Parathyroid adenoma (tissue), 2 donors: ENCODE measurements around the gene AMHR2.
"Not testable (repeated sequence)": the region's sequence is repeated elsewhere in the genome, so short reads cannot be mapped to it uniquely, and the experiment has no call there.

Experiments
- H2AFZ ChIP-seq: fragments of 300-600 bp; sonication (generic); one replicate; pipeline ENCODE4 v1.7.0; 2017; ENCODE audit warnings: antibody characterized with exemption, mild to moderate bottlenecking
- H3K27ac ChIP-seq: fragments of 300-600 bp; sonication (generic); one replicate; pipeline ENCODE4 v1.7.0; 2017
- H3K27me3 ChIP-seq: fragments of 300-600 bp; sonication (generic); one replicate; pipeline ENCODE4 v1.7.0; 2017; ENCODE audit warnings: low read length; ENCODE audit not compliant: control insufficient read depth, insufficient read depth
- H3K36me3 ChIP-seq: fragments of 300-600 bp; sonication (generic); one replicate; pipeline ENCODE4 v1.7.0; 2017; ENCODE audit warnings: low read length; ENCODE audit not compliant: control insufficient read depth, insufficient read depth
- H3K4me1 ChIP-seq: fragments of 300-600 bp; sonication (generic); one replicate; pipeline ENCODE4 v1.7.0; 2017; ENCODE audit warnings: control low read depth
- H3K4me2 ChIP-seq: fragments of 300-600 bp; sonication (generic); one replicate; pipeline ENCODE4 v1.7.0; 2017; ENCODE audit warnings: low read length
- H3K4me3 ChIP-seq: fragments of 300-600 bp; sonication (generic); one replicate; pipeline ENCODE4 v1.7.0; 2017; ENCODE audit warnings: low read depth, low read length
- H3K79me2 ChIP-seq: fragments of 300-600 bp; sonication (generic); one replicate; pipeline ENCODE4 v1.7.0; 2017; ENCODE audit warnings: control low read depth
- H3K9ac ChIP-seq: fragments of 300-600 bp; sonication (generic); one replicate; pipeline ENCODE4 v1.7.0; 2017; ENCODE audit warnings: mild to moderate bottlenecking
- H3K9me3 ChIP-seq: fragments of 300-600 bp; sonication (generic); one replicate; pipeline ENCODE4 v1.7.0; 2017; ENCODE audit warnings: low read length; ENCODE audit not compliant: control insufficient read depth
- CTCF ChIP-seq: fragments of 300-600 bp; sonication (generic); IDR thresholded peaks from one replicate; pipeline ENCODE4 v1.7.0; 2017; ENCODE audit warnings: antibody characterized with exemption, mild to moderate bottlenecking
- donor health status: primary hyperparathyroidism.

Gene AMHR2

GRCh38 chr12:53443955-53444354, 20.3 kb downstream of the AMHR2 start:
- H3K4me1 ChIP-seq: peaks cover 3% of the 10 kb centered on the region
- H3K9me3 ChIP-seq: no peaks in the 10 kb centered on the region
- H3K4me2 ChIP-seq: no peak overlapping the region
- no peak overlapping the region for H3K9ac ChIP-seq
- H3K36me3 ChIP-seq: no peaks in the 10 kb centered on the region
- H3K27ac ChIP-seq: no peak overlapping the region
- no peak for TF ChIP-seq CTCF
- no peak overlapping the region for H3K4me3 ChIP-seq
- no peaks in the 10 kb centered on the region for H3K79me2 ChIP-seq
- no peak overlapping the region for H2AFZ ChIP-seq
- no peaks in the 10 kb centered on the region for H3K27me3 ChIP-seq

- H3K4me3 ChIP-seq: not testable (repeated sequence)
Observed at GRCh38 chr12:53444593-53445325, 21.1 kb downstream of the AMHR2 start.

DNA sequence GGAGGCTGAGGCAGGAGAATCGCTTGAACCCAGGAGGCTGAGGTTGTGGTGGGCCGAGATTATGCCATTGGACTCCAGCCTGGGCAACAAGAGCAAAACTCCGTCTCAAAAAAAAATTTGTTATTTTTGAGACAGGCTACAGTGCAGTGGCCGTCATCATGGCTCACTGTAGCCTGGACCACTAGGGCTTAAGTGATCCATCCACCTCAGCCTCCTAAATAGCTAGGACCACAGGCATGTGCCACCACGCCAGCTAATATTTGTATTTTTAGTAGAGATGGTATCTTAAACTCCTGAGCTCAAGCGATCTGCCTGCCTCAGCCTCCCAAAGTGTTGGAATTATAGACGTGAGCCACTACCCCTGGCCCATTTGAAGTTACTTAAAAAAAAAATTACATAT, 27.3 kb downstream of the AMHR2 start:
- no peak overlapping the region for H2AFZ ChIP-seq

More at GRCh38 chr12:53444593-53445325, 21.1 kb downstream of the AMHR2 start:
- H3K36me3 ChIP-seq, H3K79me2 ChIP-seq, H3K4me2 ChIP-seq, H3K27ac ChIP-seq, H3K9me3 ChIP-seq, H3K27me3 ChIP-seq, H2AFZ ChIP-seq, H3K4me1 ChIP-seq, H3K9ac ChIP-seq: not testable (repeated sequence)

DNA sequence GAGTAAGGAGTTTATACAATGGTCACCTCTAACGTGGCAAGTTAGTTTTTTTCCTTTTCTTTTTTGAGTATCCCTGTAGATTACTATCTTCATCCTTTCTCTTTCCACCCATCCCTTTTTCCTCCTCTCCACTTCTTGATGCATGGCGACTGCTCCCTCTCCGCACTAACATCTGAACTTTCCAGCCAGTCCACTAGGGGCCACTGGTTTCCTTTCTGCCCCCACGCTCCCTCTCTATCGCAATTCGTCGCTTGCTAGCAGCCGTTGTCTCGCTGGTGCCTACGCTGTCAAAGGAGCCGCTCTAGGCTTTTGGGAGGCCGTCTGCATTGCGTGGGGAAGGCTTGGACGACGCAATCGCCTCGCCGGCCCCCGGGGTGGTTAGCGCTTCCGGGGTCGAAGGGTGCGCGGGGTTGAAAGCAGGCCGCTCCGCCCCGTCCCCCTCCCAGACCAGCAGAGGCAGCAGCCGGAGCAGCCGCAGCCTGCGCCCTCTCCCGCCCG, 28.1 kb downstream of the AMHR2 start, which contains the start of gene PCBP2:
PCBP2 (plus strand) TSS at position 442 of the 498 bp plus-strand sequence. CDS start 2,699 bp downstream, outside the sequence.
- Histone ChIP-seq H3K9ac (peak within 1 kb of the TSS; percentile 92), H3K4me3 (peak within 1 kb of the TSS; percentile 92), H3K79me2 (peaks cover 32% of the 10 kb centered on the region), H3K4me2 (peak within 1 kb of the TSS; percentile 42), H3K27me3 (no peaks in the 10 kb centered on the region), H2AFZ (peak within 1 kb of the TSS; percentile 53), H3K36me3 (no peaks in the 10 kb centered on the region), H3K9me3 (no peaks in the 10 kb centered on the region), H3K4me1 (peaks cover 17% of the 10 kb centered on the region), H3K27ac (peak within 1 kb of the TSS; percentile 95)
- TF ChIP-seq CTCF: peak; percentile 91

More for the DNA sequence above, 27.3 kb downstream of the AMHR2 start:
- Histone ChIP-seq H3K27ac (no peak overlapping the region), H3K4me1 (peaks cover 17% of the 10 kb centered on the region), H3K27me3 (no peaks in the 10 kb centered on the region), H3K36me3 (no peaks in the 10 kb centered on the region), H3K9me3 (no peaks in the 10 kb centered on the region), H3K4me2 (no peak overlapping the region), H3K9ac (no peak overlapping the region), H3K79me2 (peaks cover 31% of the 10 kb centered on the region), H3K4me3 (no peak overlapping the region)
- no peak for TF ChIP-seq CTCF

- Histone ChIP-seq H3K36me3 (no peaks in the 10 kb centered on the region), H2AFZ (peak overlapping the region; percentile 53), H3K4me1 (peaks cover 17% of the 10 kb centered on the region), H3K9ac (peak overlapping the region; percentile 92), H3K9me3 (no peaks in the 10 kb centered on the region), H3K4me2 (peak overlapping the region; percentile 42), H3K27ac (peak overlapping the region; percentile 95), H3K4me3 (peak overlapping the region; percentile 92), H3K79me2 (peaks cover 34% of the 10 kb centered on the region), H3K27me3 (no peaks in the 10 kb centered on the region)
- TF ChIP-seq CTCF: peak; percentile 51
Observed at GRCh38 chr12:53452159-53453077, 28.8 kb downstream of the AMHR2 start.
